Fibroblast of pulmonary artery (primary cell): ENCODE data around the gene MARK1.
A peak's percentile ranks its signal among the peaks of the same experiment; 100 is the strongest.

ENCODE experiments used
- DNase-seq: peaks from one replicate; pipeline ENCODE4 v3.0.0-alpha.2; 2010; ENCODE audit warnings: low read depth
- H3K4me3 ChIP-seq: replicated peaks from 2 replicates; pipeline ENCODE4 v1.5.1; 2011; ENCODE audit warnings: low read depth, mild to moderate bottlenecking, control low read depth, low read length, moderate library complexity
- TF ChIP-seq, protein P1 (sequence below): IDR thresholded peaks from 2 replicates; pipeline ENCODE4 v1.5.1; 2011; ENCODE audit warnings: mild to moderate bottlenecking, control low read depth, low read length, inconsistent platforms; ENCODE audit errors: missing control alignments

Gene MARK1

DNA sequence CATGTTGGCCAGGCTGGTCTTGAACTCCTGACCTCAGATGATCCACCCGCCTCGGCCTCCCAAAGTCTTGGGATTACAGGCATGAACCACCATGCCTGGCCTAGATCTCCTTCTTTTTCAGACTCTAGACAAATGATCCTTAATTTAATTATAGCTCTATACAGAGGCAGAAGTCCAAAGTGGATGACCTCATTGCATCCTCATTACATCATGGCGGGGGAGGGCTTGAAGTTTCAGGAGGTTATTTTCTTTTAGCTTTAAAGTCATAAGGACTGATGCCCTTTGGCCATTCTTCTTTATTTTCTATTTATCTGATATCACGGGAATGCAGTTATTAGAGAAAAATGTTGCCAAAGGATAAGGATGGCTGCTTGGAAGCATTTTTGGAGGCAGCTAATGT, 14.1 kb upstream of the MARK1 start:
- TF ChIP-seq, protein P1, sequence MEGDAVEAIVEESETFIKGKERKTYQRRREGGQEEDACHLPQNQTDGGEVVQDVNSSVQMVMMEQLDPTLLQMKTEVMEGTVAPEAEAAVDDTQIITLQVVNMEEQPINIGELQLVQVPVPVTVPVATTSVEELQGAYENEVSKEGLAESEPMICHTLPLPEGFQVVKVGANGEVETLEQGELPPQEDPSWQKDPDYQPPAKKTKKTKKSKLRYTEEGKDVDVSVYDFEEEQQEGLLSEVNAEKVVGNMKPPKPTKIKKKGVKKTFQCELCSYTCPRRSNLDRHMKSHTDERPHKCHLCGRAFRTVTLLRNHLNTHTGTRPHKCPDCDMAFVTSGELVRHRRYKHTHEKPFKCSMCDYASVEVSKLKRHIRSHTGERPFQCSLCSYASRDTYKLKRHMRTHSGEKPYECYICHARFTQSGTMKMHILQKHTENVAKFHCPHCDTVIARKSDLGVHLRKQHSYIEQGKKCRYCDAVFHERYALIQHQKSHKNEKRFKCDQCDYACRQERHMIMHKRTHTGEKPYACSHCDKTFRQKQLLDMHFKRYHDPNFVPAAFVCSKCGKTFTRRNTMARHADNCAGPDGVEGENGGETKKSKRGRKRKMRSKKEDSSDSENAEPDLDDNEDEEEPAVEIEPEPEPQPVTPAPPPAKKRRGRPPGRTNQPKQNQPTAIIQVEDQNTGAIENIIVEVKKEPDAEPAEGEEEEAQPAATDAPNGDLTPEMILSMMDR: no peak
- DNase-seq: no peak
- H3K4me3 ChIP-seq: no peak overlapping the region

DNA sequence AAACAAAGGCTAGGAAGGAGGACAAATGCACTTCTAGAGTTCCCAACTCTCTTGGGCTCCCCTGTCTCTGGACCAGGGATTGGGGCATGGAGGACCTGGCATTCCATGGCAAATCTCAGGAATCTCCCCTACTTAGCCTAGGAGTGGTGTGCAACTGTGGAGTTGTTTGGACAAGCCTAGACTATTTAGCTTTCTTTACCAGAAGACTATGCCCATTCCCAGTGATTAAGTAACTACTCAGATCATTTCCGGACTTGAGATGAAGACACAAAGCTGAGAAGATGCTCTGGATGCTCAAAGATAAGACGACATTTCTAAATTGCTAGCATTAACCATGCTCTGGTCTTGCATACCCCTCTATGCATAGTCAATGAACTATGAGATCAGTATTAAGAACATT, 13.7 kb upstream of the MARK1 start:
- TF ChIP-seq, protein P1: no peak
- no peak for DNase-seq
- H3K4me3 ChIP-seq: no peak overlapping the region

DNA sequence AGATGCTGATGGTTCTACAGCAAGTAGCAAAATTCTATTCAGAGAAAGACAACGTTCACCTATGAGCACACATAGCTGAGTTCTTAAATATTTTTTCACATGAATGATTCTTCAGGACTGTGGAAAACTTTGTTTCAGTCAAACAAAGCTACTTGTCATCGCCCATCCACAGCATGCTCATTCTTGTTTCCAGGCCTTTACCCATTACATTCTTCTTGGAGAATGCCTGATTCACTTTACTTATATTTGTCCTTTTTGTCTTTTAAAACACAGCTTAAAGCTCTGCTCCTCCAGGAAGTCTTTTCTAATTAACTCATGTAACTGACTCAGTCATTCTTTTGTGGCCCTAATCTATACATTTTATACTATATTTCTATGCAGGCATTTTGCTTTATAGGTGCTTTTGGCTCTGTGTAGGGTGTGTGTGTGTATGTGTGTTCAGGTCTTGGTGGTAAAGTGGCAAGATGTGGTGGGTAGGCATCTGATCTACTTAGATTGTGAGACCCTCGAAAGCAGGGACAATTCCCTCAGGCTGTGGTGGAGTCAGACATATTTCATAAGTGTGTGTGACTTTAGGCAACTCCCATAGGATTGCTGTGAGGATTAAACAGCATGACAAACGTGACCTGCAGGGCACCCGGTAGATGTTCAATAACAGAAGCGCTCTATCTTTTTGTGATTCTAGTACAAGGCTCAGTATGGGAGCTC, 11.8 kb upstream of the MARK1 start:
- TF ChIP-seq, protein P1: no peak
- no peak for DNase-seq
- H3K4me3 ChIP-seq: no peak overlapping the region

DNA sequence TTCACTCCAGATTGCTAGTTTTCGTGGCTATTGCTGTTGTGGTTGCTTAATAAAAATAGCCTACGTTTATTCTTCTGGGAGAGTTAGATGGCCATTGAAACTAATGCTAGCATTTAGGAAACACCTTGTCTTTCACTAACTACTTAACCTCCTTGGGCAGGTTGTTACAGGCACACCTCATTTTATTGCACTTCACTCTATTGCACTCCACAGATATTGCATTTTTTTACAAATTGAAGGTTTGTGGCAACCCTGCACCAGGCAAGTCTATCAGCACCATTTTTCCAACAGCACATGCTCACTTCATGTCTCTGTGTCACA, 11.3 kb upstream of the MARK1 start:
- DNase-seq: no peak
- TF ChIP-seq, protein P1: no peak
- H3K4me3 ChIP-seq: no peak overlapping the region

DNA sequence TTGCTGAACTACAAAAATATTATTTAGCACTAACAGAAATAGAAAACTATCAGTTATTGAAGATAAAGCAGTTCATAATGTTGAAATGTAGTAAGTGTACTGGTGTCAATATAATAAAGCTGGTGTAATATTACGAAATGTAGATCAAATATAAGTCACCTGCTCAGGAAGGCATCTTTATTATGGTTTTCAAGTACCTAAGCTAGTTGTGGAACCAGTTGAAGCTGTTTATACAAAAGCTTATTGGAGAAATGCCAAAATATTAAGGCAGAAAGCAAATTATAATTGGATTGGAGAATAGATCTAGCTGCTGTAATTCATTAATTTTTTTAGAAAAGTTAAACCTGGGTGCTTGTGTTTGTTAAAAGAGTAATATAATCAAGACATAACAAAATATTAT, 6.2 kb upstream of the MARK1 start:
- DNase-seq: no peak
- TF ChIP-seq, protein P1: no peak
- no peak overlapping the region for H3K4me3 ChIP-seq

DNA sequence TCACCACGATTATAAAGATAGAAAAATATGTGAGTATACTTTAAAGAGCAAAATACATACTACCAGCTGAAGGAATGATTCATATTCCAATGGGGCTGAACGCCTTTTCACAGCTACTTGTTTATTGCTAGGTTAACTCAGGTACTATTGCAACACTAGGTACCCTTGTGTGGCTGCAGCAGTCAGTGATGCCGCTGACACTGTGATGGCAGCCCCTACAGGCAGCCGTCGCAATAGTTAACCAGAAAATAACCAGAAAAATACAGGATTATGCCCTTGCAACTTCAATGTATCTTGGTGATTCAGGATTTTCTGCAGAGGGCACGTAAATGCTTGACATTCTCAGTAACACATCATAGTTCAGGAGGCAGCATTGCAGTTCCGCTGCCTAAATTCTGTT, 1.6 kb upstream of the MARK1 start:
- peak; percentile 3 for DNase-seq

More for the DNA sequence above, 1.6 kb upstream of the MARK1 start:
- H3K4me3 ChIP-seq: no peak overlapping the region
- TF ChIP-seq, protein P1: peak; percentile 28
